GM12873 (cell line): ENCODE results near the gene RYR3.

Source experiments
- CTCF ChIP-seq: IDR thresholded peaks from 2 replicates; pipeline ENCODE4 v1.5.1; 2012; ENCODE audit warnings: low read depth, mild to moderate bottlenecking, moderate library complexity, low read length, control low read depth; ENCODE audit not compliant: insufficient read depth; ENCODE audit errors: missing control alignments

RYR3 gene

DNA sequence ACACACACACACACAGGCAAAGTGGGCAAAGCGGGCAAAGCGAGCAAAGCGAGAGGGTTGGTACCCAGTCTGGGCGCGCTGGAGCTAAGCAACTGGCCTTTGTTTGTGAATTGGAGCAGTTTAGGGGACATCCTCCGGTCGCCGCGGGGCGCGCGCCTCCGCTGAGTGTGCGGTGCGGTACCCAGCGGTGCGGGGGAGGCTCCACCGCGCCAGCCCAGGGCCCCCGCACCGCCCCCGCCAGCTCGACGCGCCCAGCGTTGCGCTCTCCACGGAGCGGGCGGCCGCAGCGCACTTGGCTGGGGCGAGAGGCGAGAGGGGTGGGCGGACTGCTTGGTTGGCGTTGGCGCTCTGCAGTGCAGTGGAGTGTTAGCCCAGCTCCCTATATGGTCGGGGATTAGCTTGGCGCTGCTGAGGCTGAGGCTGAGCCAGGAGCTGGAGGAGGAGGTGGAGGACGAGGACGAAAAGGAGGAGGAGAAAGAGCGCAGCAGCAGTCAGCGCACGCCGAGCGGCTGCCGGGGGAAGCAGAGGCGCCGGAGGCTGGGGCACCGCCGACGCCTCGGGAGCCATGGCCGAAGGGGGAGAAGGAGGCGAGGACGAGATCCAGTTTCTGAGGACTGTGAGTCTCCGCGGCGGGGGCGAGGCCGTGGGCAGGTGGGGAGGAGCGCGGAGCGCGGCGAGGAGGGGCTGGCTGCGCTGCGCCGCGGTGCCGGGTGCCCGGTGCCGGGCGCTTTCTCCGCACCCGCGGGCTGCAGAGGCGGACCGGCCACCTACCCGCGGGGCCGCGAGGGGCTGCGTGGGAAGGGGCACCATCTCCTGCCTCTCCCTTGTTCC lies at the start of gene RYR3:
TSS of gene RYR3 (plus strand) at position 487 of the 831 bp plus-strand sequence. CDS start at position 566, 79 bp downstream.
- no peak for TF ChIP-seq CTCF

- TF ChIP-seq CTCF = no peak
Measured at GRCh38 chr15:33262306-33262705, 48.5 kb upstream of the RYR3 start.

DNA sequence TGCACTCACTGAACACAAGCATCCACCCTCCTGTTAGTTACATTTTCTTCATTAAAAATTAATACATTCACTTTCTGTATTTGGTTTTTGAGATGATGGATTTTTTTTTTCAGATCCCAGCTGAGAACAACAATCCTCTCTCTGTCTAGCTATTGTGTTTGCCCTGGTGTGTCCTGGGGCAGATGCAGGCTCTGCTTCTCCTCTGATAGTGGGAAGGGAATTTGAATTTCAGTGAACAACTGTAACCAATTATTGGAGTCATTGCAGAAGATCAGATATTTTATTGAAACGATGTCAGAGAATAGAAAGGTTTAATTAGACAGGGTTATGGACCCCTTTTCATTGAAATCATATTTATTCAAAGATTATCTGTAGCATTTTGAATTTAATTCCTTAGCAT lies 33.1 kb upstream of the RYR3 start:
- no peak for TF ChIP-seq CTCF

DNA sequence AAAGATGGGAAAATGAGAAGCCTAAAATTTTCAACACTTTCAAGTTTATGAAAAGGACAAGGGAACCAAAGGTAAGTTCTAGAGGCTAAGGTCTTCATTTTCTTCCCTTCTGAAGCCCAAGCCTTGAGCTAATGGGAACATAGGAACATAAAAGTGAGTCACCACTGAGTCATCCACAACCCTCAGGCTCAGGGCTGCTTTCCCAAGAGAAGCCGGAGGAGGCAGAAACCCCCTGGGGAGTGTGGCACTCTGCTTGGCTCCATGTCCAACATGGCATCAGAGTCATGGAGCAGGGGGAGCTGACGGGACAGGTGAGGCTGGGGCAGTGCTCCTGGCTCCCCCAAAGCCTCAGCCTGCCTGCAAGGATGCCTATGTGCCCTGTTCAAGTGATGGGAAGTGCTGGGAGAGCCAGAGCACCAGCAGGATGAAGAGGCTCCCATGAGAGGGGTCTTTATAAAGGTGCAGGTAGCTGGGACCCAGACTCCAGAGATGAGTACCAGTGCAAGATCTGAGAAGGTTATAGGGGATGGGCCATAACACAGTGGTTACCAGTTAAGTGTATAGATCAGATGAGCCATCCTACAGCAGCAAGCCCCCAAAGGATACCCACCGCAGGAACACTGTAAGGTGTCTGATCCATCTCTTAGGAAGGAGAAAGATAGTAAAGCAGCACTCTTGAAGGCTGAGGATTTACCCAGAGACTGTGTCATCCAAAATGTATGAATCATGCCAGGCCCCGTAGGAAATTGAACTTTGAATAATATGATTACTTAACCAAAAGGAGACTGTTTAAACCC lies 31.8 kb upstream of the RYR3 start:
- TF ChIP-seq CTCF = no peak

- TF ChIP-seq CTCF = no peak
Measured at GRCh38 chr15:33279613-33280205, 31.1 kb upstream of the RYR3 start.

DNA sequence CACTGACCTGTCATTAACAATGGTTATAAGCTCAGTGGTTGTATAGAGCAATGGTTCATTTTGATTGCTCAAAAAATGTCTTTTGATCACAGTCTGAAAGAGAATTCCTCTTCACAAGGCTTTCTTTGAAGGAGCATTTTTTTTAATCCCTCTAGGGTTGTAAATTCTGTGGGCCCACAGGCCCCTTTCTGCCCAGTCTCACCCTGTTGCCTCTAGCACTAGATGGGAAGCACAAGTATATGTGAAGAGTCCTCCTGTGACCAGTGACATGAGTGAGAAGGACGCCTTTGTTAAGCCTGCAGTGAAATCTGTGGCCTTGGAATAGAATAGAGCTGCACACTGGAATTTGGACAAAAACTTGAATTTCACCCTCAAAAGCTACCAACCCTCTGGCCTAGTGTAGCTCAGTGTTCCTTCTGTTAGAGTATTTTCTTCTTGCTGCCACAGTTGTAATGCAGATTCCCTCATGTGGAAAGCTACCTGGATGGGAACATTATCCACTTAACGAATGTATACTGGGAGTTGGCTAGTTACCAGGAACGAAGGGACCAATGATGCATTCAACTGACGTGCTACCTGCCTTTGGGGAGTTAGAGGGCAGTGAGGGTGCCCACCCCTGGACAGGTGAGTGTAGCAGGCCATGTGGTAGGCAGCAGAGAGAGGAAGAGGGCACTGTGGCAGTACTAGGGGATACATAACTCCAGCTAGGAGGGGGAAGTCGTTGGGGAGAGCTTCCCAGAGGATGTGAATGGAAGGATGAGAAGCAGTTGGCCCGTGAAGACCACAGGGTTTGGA lies 28.3 kb upstream of the RYR3 start:
- TF ChIP-seq CTCF = no peak

DNA sequence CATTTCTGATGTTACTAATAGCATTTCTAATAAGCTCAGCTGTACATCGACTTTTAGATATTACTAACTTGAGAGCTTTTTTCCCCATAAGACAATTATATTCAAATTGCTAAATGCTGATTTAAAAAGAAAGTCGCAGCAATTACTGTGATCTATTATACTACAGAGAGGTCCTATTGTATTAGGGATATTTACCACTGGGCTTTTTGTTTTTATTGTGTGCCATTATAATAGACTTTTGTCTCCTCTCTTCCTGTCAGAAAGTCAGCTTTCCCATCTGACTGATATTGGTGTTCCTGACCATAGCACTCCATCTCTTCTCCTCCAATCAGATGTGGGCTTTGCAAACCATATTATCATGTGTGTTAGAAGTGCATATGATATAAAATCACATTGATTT lies 27.2 kb upstream of the RYR3 start:
- TF ChIP-seq CTCF = no peak
